NCI-H2171 treated with DMSO at 0.1 percent for 48 hours (cell line): ENCODE measurements around the gene TBC1D21.

ENCODE experiments used
- DNase-seq: peaks from one replicate; lab custom pipeline; 2025; lab: John Stamatoyannopoulos, UW

TBC1D21 gene

DNA sequence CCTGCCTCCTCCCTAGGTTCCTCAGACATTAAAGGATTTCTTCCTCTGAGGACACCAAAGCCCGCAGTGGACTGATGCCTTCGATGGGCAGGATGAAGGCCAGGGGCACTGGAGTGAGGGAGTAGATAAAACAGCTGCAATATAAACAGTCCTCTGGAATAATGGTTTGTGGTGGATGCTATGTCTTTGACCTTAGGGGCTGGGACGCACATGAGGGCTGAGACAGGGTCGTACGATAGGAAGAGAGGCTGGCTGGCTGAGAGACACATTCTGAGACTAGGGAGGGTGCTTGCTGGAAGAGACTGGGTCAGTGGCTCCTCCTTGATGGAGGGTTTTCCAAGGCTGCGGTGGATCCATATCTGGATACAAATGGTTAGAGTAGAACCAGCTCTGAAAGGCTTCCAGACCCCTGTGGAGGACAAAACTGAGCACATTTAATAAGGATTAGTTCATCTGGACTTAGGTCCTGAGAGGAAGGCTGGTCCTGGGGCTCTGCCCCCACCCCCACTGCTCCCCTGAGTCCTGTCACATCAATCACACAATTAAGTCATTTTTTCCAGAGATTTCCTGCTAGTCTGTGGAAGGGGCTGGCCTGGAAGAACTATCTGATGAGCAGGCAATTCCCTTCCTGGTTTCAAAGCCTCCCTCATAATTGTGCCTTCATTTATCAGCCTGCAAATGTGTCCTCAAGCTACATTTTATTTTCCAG is 15.8 kb downstream of the TBC1D21 start:
- DNase-seq: no peak

DNA sequence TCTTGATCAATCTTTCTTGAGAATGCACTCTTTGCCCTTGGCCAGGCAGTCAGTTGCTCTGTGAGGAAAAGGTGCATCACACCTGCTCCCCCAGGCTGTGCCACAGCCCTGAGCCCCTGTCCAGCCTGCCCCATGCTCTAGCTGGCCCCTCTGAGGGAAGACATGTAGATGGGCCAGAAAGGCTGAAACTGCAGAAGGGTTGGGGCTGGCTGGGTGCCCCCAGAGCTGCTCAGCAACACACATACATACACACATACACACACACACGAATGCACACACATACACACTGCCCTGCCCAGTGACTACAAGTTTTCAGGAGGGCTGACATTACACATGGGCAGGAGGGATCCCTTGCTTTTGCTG is 16.4 kb downstream of the TBC1D21 start:
- DNase-seq: no peak

DNA sequence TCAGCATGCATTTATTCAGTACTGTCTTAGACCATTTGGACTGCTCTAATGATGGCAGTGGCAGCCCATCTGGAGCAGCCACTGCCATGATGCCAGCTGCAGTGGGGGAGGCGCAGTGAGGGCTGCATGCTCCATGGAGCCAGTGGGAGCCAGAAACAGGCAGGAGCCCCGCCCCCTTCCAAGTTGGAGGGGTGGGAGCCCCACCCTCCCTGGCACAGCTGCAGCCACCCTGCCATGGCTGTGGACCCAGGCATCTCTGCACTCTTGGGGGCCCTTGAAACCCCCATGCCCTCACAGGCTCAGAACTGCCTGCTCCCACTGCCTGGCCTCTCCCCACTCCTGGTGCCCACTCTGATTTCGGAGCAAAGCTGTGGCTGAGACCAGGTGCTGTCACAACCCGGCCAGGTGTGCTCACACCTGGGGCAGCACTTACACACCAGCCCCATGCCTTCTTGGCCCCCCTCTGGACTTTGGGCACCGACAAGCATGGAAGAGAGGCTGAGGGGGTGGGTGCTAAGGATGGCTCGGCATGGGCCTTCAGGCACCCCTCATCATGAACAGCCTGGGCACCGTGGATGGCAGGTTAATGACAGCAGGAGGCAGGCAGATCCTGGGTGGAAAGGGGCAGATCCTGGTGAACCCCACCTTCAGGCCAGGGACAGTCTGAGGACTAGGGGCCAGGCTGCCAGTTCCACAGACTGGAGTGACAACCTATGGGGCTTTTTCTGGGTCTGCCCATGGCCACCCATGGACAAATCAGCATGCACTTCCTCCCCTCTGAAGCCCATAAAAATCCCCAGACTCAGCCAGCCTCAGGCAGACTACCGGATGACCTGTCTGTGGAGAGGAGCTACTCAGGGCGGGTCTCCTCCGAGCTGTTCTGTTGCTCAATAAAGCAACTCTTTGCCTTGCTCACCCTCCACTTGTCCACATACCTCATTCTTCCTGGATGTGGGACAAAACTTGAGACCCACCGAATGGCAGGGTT is 18.3 kb downstream of the TBC1D21 start:
- DNase-seq: no peak

DNA sequence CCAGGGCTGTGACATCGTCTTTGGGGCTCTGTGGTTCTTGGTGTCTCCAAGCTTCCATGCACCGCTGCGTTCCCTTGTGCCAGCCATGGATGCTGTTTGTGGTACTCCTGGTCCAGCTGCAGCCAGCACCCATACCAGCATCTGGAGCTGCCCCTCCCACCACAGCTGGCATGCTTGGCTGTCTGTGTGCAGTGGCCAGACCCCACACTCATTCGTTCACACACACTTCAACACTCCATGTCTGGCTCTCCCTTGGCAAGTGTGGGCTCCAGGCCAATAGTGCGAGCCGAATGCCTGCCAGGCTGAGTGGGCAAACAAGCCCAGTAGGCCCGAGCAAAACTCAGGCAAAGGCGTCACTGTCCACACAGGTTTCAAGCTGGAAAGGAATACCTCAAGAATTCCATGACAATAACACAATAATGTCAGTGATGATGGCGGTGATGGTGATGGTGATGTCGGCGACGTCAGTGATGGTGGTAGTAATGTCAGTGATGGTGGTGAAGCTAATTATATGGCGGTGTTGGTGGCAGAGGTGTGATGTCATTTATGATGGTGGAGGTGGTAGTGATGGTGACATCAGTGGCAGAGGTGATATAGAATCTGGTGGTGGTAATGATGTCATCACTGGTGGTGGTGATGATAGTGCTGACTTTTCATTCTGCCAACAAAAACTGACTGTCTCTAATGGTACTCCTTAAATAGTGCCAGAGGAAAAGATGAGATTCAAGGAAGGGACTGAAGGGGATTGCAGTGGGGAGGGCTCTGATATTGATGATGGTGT is 19.3 kb downstream of the TBC1D21 start:
- no peak for DNase-seq

DNA sequence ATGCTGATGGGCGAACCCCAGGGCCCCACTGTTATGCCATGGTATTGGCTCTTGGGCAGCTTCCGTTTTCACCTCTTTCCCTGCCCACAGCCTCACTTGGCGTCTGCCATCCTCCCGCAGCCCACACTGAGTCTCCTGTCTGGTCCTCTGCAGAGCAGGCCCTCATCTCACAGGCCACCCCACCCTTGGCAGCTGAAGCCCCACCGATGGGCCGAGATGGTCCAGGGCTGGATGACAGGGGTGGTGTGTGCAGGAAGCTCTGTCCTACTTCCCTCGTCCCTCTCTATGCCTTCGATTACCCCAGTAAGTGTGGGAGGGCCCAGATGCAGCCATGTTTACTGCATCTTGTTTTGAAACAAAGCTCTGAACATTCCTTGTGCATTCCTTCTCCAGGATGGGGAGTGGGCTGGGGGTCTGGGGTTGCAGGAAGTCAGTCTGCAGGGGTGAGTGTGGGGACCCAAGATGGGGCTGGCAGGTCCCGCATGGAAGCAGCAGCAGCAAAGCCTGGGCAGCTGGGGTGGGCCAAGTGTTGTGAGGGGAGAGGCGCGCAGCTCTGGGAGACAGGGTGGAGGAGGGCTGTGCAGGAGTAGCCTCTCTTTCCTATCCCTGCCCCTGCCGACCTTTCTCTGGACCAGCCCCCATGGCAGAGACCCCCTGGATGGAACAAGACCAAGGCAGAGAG is 20.9 kb downstream of the TBC1D21 start:
- no peak for DNase-seq

DNA sequence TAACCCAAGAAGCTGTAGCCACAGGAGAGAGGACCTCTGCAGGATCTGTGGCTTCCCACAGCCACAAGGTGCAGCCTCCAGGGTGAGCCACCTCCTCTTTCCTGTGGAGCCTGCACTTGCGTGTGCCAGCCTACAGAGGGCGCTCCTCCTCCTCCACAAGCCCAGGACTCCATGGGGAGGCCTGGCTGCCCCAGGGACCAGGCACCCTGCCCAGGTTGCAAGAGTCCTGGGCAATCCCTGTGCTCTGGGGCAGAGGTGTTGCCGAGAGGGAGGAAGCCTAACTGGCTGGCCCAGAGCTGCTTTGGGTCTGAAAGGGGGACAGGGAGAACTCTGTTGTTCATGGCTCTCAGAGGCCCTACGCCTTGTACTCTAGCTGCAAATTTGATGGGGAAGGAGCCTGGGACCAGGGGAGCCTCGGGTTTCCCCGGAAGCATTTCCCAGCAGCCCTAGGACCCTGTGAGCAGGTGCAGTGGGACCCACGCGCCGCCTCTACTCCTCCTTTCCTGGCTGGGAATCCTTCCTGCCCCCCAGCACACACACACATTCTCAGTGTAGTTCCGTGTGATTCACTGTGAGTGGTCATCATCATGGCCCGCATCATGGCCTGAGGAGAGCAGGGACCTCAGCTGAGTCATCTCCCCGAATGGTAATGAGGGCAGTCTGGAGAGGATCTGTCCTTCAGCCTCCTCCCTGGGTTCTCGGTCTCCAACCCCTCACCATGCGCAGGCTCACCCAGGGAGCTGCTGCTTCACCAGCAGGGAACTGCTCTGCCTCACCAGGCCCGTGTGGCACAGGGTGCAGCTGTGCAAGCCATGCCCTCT is 24.3 kb downstream of the TBC1D21 start:
- DNase-seq: peak; percentile 33

DNA sequence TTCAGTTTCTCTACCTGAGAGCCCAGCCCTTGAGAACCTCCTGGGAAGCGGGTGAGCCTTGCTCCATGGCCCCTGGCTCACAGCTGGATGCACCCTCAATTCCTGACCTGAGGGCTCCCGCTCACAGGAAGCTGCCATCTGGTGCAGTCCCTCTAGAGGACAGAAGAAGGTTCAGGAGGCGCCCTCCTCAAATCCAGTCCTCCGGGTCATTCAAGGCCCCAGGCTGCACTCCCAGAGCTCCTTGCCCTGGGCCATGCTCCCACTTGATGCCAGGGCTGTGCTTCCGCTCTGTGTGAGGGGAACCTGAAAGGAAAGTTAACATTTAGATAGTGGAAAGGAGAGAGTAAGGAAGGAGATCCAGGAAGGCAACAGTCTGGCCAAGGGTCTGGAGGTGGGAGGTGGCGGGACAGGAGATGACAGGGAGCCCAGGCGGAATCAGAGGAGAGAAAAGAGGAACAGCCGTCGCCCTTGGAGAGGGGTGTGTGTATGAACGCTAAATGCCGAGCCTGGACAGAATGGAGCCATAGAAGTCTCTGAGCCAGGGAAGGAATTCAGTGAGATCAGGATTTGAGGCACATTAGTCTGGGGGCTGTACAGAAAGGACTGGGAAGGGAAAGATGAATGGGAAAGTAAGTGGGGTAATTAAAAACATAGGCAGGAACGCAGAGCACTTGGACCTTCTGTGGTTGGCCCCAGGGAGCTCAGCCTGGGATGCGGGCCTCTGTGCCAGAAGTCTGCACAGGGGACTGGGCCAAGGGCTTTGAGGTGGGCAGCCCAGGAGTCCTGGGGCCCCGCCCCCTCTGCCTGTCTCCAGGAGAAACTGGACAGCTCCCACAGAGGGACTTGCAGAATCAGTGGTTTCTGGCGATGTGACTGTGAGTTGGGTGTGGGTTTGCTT is 26.1 kb downstream of the TBC1D21 start:
- DNase-seq: no peak

DNA sequence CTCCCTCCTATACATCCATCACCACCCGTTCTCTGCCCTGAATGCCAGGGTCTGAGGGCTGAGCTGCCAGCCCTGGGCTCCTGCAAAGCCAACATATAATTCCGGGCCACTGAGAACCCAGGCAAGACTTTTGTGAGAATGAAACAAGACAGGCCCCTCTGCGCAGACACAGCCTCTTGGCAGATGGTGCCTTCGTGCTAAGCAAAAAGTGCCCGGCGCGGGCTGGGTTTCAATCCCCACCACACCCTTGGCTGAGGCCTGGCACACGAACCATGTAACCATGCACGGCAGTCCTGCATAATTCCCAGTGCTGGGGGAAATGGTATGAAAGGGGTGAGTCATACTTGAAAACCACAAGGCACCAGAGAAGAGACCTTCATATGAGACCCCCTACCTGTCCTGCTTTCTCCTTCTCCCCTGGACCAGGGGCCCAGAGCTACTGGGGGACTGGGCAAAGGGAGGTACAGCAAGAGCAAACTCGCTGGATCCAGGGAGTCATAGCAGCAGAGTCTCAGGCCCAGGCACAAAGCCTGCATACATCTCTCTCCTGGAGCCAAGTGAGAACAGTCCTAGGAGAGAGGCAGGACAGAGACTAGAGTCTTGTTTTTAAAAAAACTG is 26.8 kb downstream of the TBC1D21 start:
- no peak for DNase-seq

DNA sequence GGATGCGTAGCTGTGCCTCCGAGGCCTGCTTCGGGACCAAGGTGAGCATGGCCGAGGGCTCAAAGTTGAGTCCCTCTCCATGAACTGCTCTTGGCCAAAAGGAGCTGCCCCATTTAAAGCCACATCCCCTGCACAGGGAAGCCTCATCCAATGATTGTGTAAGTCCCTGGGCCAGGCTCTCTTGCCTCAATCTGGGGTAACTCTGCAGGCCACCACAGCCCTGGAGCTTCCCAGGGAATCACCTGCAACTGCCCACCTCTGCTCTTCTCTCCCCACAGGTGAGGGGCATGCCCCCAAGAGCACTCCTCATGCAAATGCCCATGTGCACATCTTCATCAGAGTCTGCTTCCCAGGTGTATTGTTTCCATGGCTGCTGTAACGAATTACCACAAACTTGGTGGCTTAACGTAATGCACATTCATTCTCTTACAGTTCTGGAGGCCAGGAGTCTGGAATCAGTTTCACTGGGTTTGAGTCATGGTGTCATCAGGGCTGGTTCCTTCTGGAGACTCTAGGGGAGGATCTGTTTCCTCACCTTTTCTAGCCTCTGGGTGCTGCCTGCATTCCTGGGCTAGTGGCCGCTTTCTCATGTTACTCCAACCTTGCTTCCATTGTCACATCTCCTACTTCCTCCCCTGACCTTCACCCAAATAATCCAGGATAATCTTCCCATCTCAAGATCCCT is 27.9 kb downstream of the TBC1D21 start:
- DNase-seq: no peak

DNA sequence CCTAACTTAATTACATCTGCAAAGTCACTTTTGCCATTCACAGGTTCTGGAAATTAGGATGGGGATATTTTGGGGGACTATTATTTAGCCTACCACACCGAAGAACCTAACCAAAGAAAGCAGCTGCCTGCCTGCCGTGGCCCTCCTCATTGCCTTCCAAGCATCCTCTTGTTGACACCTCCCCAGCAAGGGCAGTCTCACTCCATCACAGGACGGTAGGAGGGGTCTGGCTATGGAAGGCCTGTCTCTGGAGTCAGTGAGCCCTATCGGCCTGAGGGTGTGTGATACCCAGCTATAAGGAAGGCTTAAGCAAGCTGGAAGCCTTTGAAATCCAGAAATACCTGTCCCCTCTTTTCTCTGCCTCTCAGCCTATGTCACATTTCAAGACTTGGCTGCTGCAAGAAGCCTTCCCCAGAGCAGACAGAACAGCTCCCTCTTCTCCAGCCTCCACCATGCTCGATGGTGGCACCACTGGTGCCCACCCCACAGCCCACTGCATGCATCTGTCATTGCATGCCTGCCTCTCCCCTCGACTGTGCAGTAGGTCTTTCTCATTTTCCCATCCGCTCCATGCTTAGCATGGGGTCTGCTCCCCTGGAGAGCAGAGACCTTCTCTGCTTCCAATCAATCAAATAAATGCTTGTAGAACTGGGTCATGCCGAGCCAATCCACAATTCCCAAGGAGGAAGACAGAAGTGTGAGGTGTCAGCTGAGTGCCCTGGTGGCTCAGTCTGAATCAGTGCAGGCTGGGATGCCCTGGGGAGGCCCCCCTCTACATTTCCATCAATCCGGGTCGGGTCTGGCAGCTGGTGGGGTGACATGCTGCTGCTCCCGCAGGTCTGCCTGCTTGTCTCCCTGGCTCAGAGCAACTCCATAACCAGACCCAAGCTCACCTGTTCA is 29.0 kb downstream of the TBC1D21 start:
- no peak for DNase-seq

DNA sequence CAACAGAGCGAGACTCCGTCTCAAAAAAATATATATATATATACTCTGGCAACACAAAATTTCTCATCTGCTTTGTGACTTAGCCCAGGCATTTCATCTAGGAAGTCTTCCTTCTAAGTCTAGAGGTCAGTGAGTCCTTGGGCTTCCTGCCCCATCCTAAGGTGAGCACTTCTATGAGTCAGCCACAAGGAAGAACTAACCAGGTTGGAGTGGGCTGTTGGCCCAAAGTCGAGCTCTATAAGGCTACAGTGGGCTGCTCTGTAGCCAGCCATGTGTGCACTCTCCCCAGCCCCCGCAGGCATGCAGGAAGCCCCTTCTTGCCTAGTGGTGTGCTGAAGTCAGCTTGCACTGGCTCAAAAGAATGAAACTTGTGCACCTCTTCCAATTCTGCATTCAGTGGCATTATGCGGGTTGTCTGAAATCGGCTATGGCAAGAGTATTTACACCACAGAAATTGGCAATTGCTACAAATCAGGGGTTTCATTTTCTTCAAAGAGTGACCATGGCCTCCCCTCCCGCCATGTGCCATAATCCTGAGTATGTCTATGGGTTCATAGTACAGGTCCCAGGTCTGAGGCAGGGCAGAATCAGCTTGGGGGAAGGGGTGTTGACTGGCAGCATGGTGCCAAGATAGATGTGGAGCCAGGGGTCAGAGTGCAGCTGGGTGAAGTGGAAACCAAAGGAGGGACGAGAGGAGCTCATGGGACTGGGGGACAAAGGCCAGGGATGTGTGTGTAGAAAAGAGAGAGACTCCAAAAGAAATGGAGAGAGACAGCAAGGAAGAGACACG is 30.9 kb downstream of the TBC1D21 start:
- no peak for DNase-seq

DNA sequence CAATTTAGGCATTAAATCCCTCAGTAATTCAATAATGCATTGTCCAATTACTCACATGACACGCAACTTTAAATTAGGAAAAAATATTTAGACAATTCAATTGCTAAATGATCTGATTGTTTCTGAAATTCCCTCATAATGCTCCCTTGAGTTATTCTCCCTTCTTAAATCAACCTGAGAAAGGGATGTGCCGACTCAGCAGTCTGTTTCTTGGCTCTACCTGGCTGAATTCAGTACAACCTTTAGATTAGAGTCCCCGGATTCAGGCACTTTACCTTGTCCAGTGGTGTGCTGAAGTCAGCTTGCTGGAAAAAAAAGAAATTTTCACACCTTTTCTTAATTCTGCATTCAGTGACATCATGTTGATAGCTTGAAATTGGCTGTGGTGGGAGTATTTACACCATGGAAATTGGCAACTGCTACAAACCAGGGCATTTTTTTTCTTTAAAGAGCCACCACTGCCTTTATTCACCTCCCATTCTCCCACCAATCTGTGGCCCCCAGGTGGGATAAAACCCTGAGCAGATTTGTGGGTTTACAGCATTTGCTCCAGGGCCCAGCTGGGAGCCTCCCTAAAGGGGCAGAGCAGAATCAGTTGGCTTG is 32.0 kb downstream of the TBC1D21 start:
- no peak for DNase-seq

DNA sequence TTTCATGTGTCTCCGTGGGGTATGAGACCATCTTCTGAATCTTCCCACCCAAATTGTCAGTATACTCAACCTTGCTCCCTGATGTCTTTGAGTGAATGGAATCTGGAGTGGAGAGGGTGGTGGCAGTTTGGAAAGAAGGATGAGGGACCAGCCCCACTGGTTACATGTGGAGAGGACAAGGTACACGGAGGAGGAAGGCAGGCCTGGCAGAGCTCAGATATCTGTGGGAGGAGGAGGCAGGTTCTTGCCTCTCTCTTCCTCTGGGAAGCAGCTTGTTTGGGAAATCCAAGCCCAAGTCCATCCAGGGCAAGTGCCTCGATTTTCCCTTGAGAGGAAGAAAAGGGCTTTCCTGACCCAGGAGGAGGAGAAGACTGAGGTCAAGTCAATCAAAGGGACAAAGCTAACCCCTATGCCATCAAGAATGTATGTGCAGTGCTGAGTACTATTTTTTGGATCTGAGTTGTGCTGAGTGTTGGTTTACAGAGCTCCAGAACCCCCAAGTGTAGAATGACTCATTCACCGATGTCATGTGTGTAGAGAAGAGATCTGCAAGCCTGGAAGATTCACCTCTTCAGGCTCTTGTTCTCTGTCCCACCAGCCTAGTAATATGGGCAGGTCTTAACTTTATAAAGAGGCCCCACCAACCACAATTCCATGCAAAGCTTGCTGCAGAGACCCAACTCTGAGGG is 33.1 kb downstream of the TBC1D21 start:
- DNase-seq: no peak

DNA sequence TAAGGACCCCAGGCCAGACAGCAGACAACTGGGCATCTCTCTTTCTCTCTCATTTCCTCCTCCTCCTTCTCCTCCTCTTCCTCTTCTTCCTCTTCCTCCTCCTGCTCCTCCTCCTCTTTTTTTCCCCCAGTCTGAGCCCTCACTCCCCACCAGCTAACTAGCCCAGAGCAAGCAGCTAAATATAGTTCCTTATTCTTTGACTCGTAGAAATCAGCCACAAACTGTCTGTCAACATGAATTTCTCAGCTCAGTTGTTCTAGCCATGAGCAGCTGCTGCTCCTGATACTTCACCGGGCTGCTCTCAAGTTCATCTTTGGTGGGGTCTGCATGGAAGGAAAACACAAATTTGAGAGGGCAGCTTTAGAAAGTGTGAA is 33.7 kb downstream of the TBC1D21 start:
- no peak for DNase-seq

DNA sequence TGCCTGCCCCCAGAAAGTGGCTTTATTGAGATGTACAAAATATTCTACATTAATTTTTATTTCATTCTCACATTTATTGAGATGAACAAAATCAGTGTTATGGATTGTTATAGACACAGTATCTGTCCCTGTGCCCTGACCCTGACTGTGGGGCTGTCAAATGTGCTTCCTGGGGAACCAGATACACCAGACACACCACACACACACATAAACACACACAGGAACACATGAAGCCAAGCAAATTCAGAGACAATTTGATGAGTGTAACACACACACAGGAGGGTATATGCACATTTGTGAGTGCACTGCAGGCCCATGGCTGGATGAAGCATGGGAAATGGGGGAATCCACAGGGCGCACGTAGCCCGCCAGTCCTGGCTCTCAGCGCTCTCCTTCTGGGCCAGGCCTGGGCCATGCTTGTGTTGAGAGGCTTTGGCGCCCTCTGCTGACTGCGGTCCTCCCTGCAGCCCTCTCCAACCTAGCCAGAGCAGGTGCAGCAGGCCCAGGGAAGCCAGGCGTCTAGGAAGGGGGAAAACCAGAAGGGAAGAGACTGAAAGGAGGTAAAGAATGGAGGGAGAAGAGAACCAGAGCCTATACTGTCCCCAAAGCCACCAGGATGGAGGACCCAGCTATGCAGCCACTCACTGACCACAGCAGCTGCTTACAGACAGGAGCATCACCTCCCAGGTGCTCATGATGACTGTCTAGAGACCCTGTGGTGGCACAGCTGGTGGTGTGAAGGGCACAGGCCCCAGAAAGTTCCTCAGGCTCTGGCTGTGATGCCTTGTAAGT is 34.9 kb downstream of the TBC1D21 start:
- peak; percentile 68 for DNase-seq
